Measurements from ENCODE around the gene NOTO.
A peak's percentile ranks its signal among the peaks of the same experiment; 100 is the strongest.

NOTO gene

GRCh38 chr2:73205611-73206010 is 3.2 kb downstream of the NOTO start:
- no peak for DNase-seq (ENCODE audit: low read depth)
- no peak overlapping the region for H3K4me3 ChIP-seq (ENCODE audit: low read depth, low read length)
- TF ChIP-seq, protein P1, sequence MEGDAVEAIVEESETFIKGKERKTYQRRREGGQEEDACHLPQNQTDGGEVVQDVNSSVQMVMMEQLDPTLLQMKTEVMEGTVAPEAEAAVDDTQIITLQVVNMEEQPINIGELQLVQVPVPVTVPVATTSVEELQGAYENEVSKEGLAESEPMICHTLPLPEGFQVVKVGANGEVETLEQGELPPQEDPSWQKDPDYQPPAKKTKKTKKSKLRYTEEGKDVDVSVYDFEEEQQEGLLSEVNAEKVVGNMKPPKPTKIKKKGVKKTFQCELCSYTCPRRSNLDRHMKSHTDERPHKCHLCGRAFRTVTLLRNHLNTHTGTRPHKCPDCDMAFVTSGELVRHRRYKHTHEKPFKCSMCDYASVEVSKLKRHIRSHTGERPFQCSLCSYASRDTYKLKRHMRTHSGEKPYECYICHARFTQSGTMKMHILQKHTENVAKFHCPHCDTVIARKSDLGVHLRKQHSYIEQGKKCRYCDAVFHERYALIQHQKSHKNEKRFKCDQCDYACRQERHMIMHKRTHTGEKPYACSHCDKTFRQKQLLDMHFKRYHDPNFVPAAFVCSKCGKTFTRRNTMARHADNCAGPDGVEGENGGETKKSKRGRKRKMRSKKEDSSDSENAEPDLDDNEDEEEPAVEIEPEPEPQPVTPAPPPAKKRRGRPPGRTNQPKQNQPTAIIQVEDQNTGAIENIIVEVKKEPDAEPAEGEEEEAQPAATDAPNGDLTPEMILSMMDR (conservative IDR thresholded peaks at IDR 0.05; ENCODE audit: low read depth, low read length), result no peak

DNA sequence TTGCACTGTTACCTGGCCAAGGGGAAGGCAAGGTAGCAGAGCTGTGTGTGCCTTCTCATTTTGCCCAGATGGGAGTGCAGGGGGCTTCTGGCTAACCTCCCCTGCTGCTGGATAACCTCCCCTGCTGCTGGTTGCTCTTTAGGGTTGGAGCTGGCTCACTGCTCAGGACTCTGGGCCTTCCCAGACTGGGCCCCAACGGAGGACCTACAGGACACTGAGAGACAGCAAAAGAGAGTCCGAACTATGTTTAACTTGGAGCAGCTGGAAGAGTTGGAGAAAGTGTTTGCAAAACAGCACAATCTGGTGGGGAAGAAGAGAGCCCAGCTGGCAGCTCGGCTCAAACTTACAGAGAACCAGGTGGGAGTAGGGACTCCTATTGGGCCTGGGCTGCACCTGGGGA is 5.9 kb downstream of the NOTO start:
- DNase-seq (ENCODE audit: low read depth), result no peak
- TF ChIP-seq, protein P1 (conservative IDR thresholded peaks at IDR 0.05; ENCODE audit: low read depth, low read length), result no peak
- no peak overlapping the region for H3K4me3 ChIP-seq (ENCODE audit: low read depth, low read length)

- DNase-seq (ENCODE audit: low read depth), result no peak
- TF ChIP-seq, protein P1 (conservative IDR thresholded peaks at IDR 0.05; ENCODE audit: low read depth, low read length), result no peak
- no peak overlapping the region for H3K4me3 ChIP-seq (ENCODE audit: low read depth, low read length)
Measured at GRCh38 chr2:73210019-73210418, 7.6 kb downstream of the NOTO start.

- no peak for DNase-seq (ENCODE audit: low read depth)
- H3K4me3 ChIP-seq (ENCODE audit: low read depth, low read length), result no peak overlapping the region
- TF ChIP-seq, protein P1 (conservative IDR thresholded peaks at IDR 0.05; ENCODE audit: low read depth, low read length), result no peak
Measured at GRCh38 chr2:73210696-73211095, 8.3 kb downstream of the NOTO start.

DNA sequence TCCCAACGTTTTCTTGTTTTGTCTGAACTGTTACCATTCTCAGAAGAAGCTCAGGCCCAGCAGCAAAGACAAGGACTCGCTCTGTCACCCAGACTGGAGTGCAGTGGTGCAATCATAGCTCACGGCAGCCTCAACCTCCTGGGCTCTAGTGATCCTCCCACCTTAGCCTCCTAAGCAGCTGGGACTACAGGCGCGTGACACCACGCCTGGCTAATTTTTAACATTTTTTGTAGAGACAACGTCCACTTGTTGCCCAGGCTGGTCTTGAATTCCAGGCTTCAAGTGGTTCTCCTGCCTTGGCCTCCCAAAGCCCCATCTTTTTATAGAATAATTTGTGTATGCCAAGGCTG is 9.7 kb downstream of the NOTO start:
- DNase-seq (ENCODE audit: low read depth), result no peak
- H3K4me3 ChIP-seq (ENCODE audit: low read depth, low read length), result no peak overlapping the region
- TF ChIP-seq, protein P1 (conservative IDR thresholded peaks at IDR 0.05; ENCODE audit: low read depth, low read length), result no peak

- peak; percentile 90 for DNase-seq (ENCODE audit: low read depth)
- TF ChIP-seq, protein P1 (conservative IDR thresholded peaks at IDR 0.05; ENCODE audit: low read depth, low read length), result peak; percentile 96
- no peak overlapping the region for H3K4me3 ChIP-seq (ENCODE audit: low read depth, low read length)
Measured at GRCh38 chr2:73212448-73213176, 10.2 kb downstream of the NOTO start.
